Measurements from ENCODE around the gene FSD1.

The FSD1 gene

DNA sequence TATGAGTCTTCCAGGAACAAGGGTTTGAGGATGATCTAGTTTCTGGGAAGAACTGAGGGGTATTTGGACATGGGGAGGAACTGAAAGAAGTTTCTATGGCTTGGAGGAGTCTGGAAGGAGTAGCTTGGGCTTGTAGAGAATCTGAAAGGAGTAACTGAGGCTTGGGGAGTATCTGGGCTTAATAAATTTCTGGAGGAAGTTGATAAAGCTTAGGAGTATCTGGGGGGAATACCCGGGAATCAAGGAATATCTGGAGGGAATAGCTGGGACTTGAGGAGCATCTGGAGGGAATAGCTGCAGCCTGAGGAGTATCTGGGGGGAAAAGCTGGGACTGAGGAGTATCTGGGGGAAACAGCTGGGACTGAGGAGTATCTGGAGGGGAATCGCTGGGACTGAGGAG, 16.0 kb downstream of the FSD1 start:
- DNase-seq (ENCODE audit: insufficient read length, low spot score), result no peak
- TF ChIP-seq, protein P1, sequence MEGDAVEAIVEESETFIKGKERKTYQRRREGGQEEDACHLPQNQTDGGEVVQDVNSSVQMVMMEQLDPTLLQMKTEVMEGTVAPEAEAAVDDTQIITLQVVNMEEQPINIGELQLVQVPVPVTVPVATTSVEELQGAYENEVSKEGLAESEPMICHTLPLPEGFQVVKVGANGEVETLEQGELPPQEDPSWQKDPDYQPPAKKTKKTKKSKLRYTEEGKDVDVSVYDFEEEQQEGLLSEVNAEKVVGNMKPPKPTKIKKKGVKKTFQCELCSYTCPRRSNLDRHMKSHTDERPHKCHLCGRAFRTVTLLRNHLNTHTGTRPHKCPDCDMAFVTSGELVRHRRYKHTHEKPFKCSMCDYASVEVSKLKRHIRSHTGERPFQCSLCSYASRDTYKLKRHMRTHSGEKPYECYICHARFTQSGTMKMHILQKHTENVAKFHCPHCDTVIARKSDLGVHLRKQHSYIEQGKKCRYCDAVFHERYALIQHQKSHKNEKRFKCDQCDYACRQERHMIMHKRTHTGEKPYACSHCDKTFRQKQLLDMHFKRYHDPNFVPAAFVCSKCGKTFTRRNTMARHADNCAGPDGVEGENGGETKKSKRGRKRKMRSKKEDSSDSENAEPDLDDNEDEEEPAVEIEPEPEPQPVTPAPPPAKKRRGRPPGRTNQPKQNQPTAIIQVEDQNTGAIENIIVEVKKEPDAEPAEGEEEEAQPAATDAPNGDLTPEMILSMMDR (IDR thresholded peaks at IDR 0.05; ENCODE audit: insufficient read depth, missing control alignments), result no peak
- FAIRE-seq, result no peak

DNA sequence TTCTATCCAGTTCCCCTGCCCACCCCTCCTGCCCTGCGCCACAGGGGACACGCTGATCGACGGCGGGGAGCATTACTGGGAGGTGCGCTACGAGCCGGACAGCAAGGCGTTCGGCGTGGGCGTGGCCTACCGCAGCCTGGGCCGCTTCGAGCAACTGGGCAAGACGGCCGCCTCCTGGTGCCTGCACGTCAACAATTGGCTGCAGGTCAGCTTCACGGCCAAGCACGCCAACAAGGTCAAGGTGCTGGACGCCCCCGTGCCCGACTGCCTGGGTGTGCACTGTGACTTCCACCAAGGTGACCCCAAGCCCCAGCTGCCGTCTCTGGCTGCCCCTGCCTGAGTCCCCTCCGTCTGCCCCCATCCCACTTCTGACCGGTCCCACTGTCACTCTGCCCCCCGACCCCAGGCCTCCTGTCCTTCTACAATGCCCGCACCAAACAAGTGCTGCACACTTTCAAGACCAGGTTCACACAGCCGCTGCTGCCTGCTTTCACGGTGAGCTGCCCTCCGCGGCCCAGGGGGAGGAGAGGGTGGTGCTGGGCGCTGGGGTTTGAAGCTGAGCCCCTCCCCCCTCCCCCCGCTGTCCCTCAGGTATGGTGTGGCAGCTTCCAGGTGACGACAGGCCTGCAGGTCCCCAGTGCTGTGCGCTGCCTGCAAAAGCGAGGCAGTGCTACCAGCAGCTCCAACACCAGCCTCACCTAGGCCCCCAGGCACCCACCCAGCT, 18.7 kb downstream of the FSD1 start:
- DNase-seq (ENCODE audit: insufficient read length, low spot score) (no peak), FAIRE-seq (no peak)
- TF ChIP-seq, protein P1 (IDR thresholded peaks at IDR 0.05; ENCODE audit: insufficient read depth, missing control alignments), result no peak

DNA sequence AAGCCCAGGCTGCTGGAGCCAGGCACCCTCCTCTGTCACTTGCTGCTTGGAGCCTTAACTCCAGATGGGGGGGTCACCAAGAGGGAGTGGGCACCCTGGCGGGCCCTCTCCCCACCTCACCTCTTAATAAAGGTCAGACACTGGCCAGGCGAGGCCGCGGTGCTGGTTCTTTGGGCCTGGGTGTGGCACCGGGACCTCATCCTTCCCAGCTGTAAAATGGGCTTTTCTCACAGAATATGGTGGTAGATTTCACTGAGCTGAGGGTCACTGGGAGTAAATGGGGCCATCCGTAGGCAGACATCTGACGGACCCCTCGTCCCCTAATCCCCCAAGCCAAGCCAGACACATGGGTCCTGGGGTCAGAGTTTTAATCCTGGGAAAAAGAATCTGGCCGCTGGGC, 19.3 kb downstream of the FSD1 start:
- FAIRE-seq (no peak), DNase-seq (ENCODE audit: insufficient read length, low spot score) (no peak)
- TF ChIP-seq, protein P1 (IDR thresholded peaks at IDR 0.05; ENCODE audit: insufficient read depth, missing control alignments), result no peak

DNA sequence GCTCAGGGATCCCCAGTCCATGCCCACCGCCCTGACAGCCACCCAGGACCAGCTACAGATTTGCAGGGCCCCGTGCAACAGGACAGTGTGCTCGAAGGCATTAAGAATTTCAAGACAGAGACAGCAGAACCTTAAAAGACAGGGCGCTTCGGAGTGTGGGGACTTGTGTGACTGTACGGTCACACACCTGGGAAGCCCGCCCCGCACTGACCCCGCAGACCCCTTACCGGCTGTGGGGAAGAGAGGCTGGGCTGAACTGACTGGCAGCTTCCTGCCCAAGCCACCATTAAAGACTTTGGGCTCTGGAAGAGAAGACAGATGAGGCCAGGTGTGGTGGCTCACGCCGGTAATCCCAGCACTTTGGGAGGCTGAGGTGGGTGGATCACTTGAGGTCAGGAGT, 19.8 kb downstream of the FSD1 start:
- TF ChIP-seq, protein P1 (IDR thresholded peaks at IDR 0.05; ENCODE audit: insufficient read depth, missing control alignments), result no peak
- DNase-seq (ENCODE audit: insufficient read length, low spot score), result no peak

DNA sequence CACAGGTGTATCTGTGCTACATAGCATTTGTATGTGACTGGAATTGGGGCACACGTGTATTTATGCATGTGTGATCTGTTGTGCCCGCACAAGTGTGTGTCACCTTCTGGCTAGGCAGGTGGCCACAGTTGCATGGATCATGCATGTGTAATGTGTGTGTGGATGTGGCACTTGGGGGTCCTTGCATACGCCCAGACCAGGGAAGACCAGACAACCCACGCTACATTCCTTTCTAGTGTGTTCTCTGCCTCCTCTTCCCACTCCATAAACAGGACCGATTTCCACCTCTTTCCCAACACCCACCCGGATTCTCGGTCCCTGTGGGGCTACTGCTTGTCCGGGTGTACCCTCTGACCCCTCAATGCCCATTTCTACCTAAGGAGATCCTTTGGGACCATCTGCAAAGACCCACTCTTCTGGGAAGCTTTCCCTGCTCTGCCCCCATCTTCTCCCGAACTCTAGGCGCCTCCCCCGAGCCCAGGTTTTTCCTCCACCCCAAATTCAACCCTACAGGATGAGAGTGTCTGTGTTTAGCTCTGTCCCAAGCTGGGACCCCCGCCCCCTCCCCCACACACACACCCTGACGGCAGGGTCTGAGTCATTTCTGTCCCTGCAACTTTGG, 21.9 kb downstream of the FSD1 start:
- DNase-seq (ENCODE audit: insufficient read length, low spot score), result no peak
- FAIRE-seq, result no peak

More for the DNA sequence above, 19.8 kb downstream of the FSD1 start:
- FAIRE-seq, result no peak

DNA sequence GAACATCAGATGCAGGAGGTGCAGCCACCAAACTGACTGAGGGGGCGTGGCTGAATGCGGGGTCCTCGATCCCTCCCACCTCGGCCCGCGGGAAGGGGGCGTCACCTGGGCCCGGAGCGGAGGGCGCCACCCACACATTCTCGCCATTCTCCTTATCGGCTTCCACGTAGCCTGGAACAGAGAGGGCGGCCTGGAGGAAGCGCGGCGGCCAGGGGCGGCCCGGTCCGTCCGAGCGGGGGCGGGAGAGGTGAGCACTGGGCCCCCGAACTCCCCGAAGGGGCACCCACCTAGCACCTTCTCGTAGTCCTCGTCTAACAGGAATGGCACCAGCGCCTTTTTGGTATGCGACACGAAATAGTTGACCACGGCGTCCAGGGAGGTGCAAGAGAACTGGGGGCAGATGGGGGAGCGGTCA, 22.4 kb downstream of the FSD1 start:
- FAIRE-seq, result no peak
- TF ChIP-seq, protein P1 (IDR thresholded peaks at IDR 0.05; ENCODE audit: insufficient read depth, missing control alignments), result no peak
- no peak for DNase-seq (ENCODE audit: insufficient read length, low spot score)

More for the DNA sequence above, 21.9 kb downstream of the FSD1 start:
- TF ChIP-seq, protein P1 (IDR thresholded peaks at IDR 0.05; ENCODE audit: insufficient read depth, missing control alignments), result no peak
